Cardiac muscle cell (in vitro differentiated cells and primary cell): ENCODE measurements around the gene LRMDA. TPM values are rescaled to one million over a fixed set of nuclear protein-coding genes. Genes with fewer than 3 reads are reported as not detected.

Source experiments
- DNase-seq, 2 donors: peaks; one replicate each; pipeline versions ENCODE4 v3.0.0 to v3.0.0-alpha.2; 2010 to 2017; ENCODE audit warnings: low read depth in 1 of 2, low spot score in 1 of 2
- H3K27ac ChIP-seq: fragments of 200-600 bp; sonication (generic); 2 replicates; pipeline ENCODE4 v1.5.1; 2016
- H3K27me3 ChIP-seq: fragments of 200-600 bp; sonication (generic); 2 replicates; pipeline ENCODE4 v1.6.0; 2016; ENCODE audit warnings: control low read depth
- H3K36me3 ChIP-seq: fragments of 200-600 bp; sonication (generic); 2 replicates; pipeline ENCODE4 v1.5.1; 2016; ENCODE audit warnings: control low read depth
- H3K4me1 ChIP-seq: fragments of 200-600 bp; sonication (generic); 2 replicates; pipeline ENCODE4 v1.8.1; 2017; ENCODE audit warnings: low read depth, mild to moderate bottlenecking, mixed run types
- H3K4me3 ChIP-seq: fragments of 200-600 bp; sonication (generic); 2 replicates; pipeline ENCODE4 v1.5.1; 2016; ENCODE audit warnings: mild to moderate bottlenecking
- H3K9me3 ChIP-seq: fragments of 200-600 bp; sonication (generic); 2 replicates; pipeline ENCODE4 v1.5.1; 2017; ENCODE audit warnings: low read depth, mild to moderate bottlenecking, control low read depth
- CTCF ChIP-seq: IDR thresholded peaks from 2 replicates; pipeline ENCODE4 v1.5.1; 2012; ENCODE audit warnings: low read depth, mild to moderate bottlenecking, low read length
- polyA plus RNA-seq: library from polyadenylated mRNA; unstranded; fragments of >200 nt; fragmentation: Nextera tagmentation; extraction: Ambion mirVana; gene quantifications from 2 replicates; pipeline ENCODE4 v1.2.1, GENCODE V29; 2016
- total RNA-seq: library from RNA; depleted of rRNA; stranded (reverse); fragments of >200 nt; gene quantifications from 2 replicates; pipeline ENCODE4 v1.2.3, GENCODE V29; 2016

The LRMDA gene
- total and polyA plus RNA-seq, 2 experiments from 2014 or later: 6.2 to 11.7 TPM

DNA sequence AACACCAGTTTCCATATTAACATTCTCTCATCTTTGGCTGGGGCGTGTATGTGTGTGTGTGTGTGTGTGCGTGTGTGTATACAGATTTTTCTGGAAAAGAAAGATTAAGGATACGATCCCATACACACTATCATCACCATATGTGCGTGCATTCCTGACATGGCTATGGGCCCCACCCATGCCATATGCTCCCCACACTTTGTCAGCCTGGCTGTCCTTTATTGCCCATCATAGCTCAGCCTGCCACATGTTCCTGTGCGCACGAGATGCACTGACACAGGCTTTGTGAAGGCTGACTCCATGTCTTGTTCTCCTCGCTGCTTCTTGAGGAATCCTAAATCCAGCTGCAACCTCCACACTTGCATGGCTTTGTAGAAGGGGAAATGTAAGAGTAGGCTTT lies 984.1 kb downstream of the LRMDA start:
- Histone ChIP-seq H3K27me3 (no peaks in the 10 kb centered on the region), H3K27ac (no peak overlapping the region), H3K4me3 (no peak overlapping the region), H3K9me3 (no peaks in the 10 kb centered on the region), H3K4me1 (no peaks in the 10 kb centered on the region), H3K36me3 (no peaks in the 10 kb centered on the region)
- no peak for DNase-seq
- TF ChIP-seq CTCF: no peak

DNA sequence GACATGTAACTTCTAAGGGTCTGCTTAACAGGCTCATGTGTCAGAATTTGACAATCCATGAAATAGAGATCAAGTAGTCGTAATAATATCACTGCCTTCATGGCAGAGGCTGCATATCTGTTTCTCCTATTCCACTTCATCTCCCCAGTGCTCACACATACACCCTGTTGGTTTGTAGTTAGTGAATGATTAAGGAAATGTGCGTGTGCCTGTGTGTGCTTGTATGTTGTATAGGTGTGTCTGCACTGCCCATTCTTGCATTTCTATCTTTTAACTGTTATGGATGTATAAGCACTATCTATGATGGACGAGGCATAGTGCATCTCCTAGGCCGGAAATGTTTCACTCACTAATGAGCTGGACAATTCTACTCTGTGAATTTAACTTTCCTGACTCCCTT lies 985.2 kb downstream of the LRMDA start:
- DNase-seq: no peak
- H3K4me1 ChIP-seq: no peaks in the 10 kb centered on the region
- no peaks in the 10 kb centered on the region for H3K9me3 ChIP-seq
- H3K27ac ChIP-seq: no peak overlapping the region
- no peak overlapping the region for H3K4me3 ChIP-seq
- TF ChIP-seq CTCF: no peak
- H3K36me3 ChIP-seq: no peaks in the 10 kb centered on the region
- no peaks in the 10 kb centered on the region for H3K27me3 ChIP-seq

DNA sequence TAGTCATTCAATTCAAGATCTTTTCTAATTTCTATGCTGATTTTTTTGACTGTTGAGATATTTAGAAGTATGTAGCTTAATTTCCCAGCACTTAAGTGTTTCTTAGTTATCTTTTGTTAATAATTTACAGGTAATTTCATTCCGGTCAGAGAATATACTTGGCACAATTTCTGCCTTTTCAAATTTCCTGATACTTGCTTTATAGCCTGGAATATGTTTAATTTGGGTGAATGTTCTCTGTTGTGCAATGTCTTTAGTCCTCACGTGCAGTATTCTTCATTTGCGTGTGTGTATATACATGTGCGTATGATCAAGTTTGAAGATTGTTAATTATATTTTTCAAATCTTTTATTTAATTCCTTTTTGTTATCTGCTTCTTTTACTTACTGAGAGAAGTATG lies 989.3 kb downstream of the LRMDA start:
- Histone ChIP-seq H3K27ac (no peak overlapping the region), H3K27me3 (no peaks in the 10 kb centered on the region), H3K4me1 (no peaks in the 10 kb centered on the region), H3K4me3 (no peak overlapping the region), H3K9me3 (no peaks in the 10 kb centered on the region), H3K36me3 (no peaks in the 10 kb centered on the region)
- DNase-seq: no peak
- TF ChIP-seq CTCF: no peak

GRCh38 chr10:76422769-76423168 lies 991.3 kb downstream of the LRMDA start:
- Histone ChIP-seq H3K27me3 (no peaks in the 10 kb centered on the region), H3K4me1 (no peaks in the 10 kb centered on the region), H3K36me3 (no peaks in the 10 kb centered on the region), H3K4me3 (no peak overlapping the region), H3K27ac (no peak overlapping the region), H3K9me3 (no peaks in the 10 kb centered on the region)
- no peak for DNase-seq
- TF ChIP-seq CTCF: no peak

- Histone ChIP-seq H3K36me3 (no peaks in the 10 kb centered on the region), H3K9me3 (no peaks in the 10 kb centered on the region), H3K27me3 (no peaks in the 10 kb centered on the region), H3K4me1 (peaks cover 48% of the 10 kb centered on the region), H3K27ac (no peak overlapping the region), H3K4me3 (no peak overlapping the region)
- TF ChIP-seq CTCF: no peak
- peak in 1 of 2 donors; percentile 96 for DNase-seq
Observed at GRCh38 chr10:76428551-76429367, 997.3 kb downstream of the LRMDA start.
